K562 (cell line): Measurements from ENCODE around the gene BID. TPM values are rescaled to one million over a fixed set of nuclear protein-coding genes. Genes with fewer than 3 reads are reported as not detected.

Experiments
- ATAC-seq: fragments of 200-7000 bp; cut with Tn5 transposase; 3 replicates; pipeline ENCODE4 v1.9.1; 2020; ENCODE audit warnings: moderate library complexity
- BruUV-seq: library from RNA; stranded (reverse); fragments of 400-500 nt; replicated peaks from 2 replicates; lab custom pipeline; 2021; lab: Mats Ljungman, UMichigan
- CTCF ChIA-PET: fragments of 300-600 bp; formaldehyde crosslinking; extraction: SDS; loops from one replicate; lab custom pipeline; 2021; ENCODE audit warnings: low intra/inter-chr PET ratio; lab: Yijun Ruan, JAX
- POLR2A ChIA-PET: fragments of 300-600, 350-650 bp; sonication (Branson Sonifier 250); formaldehyde crosslinking; extraction: SDS; loops from one replicate; lab custom pipeline; 2021; ENCODE audit warnings: antibody characterized with exemption, inconsistent platforms; lab: Yijun Ruan, JAX
- DNase-seq, 4 experiments: peaks; one replicate each; pipeline versions ENCODE4 v3.0.0 to v3.0.0-alpha.2; 2011 to 2018; ENCODE audit warnings: low spot score in 3 of 4, mixed read lengths in 3 of 4; ENCODE audit errors: extremely low read depth in 1 of 4
- FAIRE-seq: peaks from 2 replicates; lab custom pipeline; 2011; peaks lifted over from hg19 to GRCh38; lab: Jason Lieb, UNC
- H2AFZ ChIP-seq: 2 replicates; pipeline ENCODE4 v1.6.0; 2011; ENCODE audit warnings: low read depth, low read length, control low read depth, inconsistent platforms
- H3K27ac ChIP-seq: fragments of 200-600 bp; 3 replicates; pipeline ENCODE4 v1.8.0; 2011; ENCODE audit warnings: low read depth, mild to moderate bottlenecking, control low read depth, inconsistent platforms, low read length, moderate library complexity, mixed read lengths; ENCODE audit errors: extremely low read depth
- H3K27me3 ChIP-seq, 2 experiments: fragments of 300-600 bp in 1 of 2; 2 replicates in 1 of 2; 3 replicates in 1 of 2; pipeline versions ENCODE4 v1.6.0 to v1.8.0; 2011; ENCODE audit warnings: inconsistent platforms in 2 of 2, low read length in 2 of 2, mild to moderate bottlenecking in 1 of 2, mixed read lengths in 1 of 2, moderate library complexity in 1 of 2; ENCODE audit not compliant: control insufficient read depth in 2 of 2, insufficient read depth in 2 of 2
- H3K36me3 ChIP-seq: fragments of 300-600 bp; 3 replicates; pipeline ENCODE4 v1.8.0; 2011; ENCODE audit warnings: mild to moderate bottlenecking, low read length, inconsistent platforms; ENCODE audit not compliant: control insufficient read depth, insufficient read depth
- H3K4me1 ChIP-seq, 2 experiments: fragments of 200-600 bp in 1 of 2; replicated peaks in 1 of 2; 2 replicates in 1 of 2; 3 replicates in 1 of 2; pipeline versions ENCODE4 v1.5.1 to v1.8.0; 2011; ENCODE audit warnings: inconsistent platforms in 2 of 2, low read length in 2 of 2, mild to moderate bottlenecking in 1 of 2, mixed read lengths in 1 of 2, moderate library complexity in 1 of 2; ENCODE audit not compliant: control insufficient read depth in 2 of 2, insufficient read depth in 2 of 2
- H3K4me2 ChIP-seq: 2 replicates; pipeline ENCODE4 v1.6.1; 2011; ENCODE audit warnings: low read length, control low read depth, inconsistent platforms, mixed read lengths; ENCODE audit not compliant: insufficient read depth
- H3K4me3 ChIP-seq: fragments of 200-600 bp; sonication (generic), shearing (Covaris generic); 2 replicates; pipeline ENCODE4 v1.5.1; 2016; ENCODE audit warnings: control low read depth, inconsistent platforms
- H3K79me2 ChIP-seq: fragments of 200-600 bp; 3 replicates; pipeline ENCODE4 v1.8.0; 2011; ENCODE audit warnings: low read length, inconsistent platforms; ENCODE audit not compliant: control insufficient read depth, insufficient read depth
- H3K9ac ChIP-seq, 2 experiments: 2 replicates each; pipeline versions ENCODE4 v1.6.0 to v1.6.1; 2011; ENCODE audit warnings: low read depth in 2 of 2, low read length in 2 of 2, control low read depth in 1 of 2, inconsistent platforms in 1 of 2, mild to moderate bottlenecking in 1 of 2, mixed read lengths in 1 of 2; ENCODE audit not compliant: insufficient read depth in 1 of 2
- H3K9me1 ChIP-seq: one replicate; pipeline ENCODE4 v1.6.0; 2011; ENCODE audit warnings: inconsistent platforms, mild to moderate bottlenecking, low read length, moderate library complexity; ENCODE audit not compliant: control insufficient read depth, insufficient read depth
- H3K9me3 ChIP-seq: replicated peaks from 2 replicates; pipeline ENCODE4 v1.5.1; 2011; ENCODE audit warnings: low read depth, low read length, inconsistent platforms; ENCODE audit not compliant: control insufficient read depth, insufficient read depth
- H4K20me1 ChIP-seq: replicated peaks from 2 replicates; pipeline ENCODE4 v1.6.1; 2011; ENCODE audit warnings: low read length, inconsistent platforms, mixed read lengths; ENCODE audit not compliant: control insufficient read depth, insufficient read depth
- CEBPG ChIP-seq, 3 experiments: fragments of 200-800 bp in 1 of 3; sonication (Bioruptor generic) in 1 of 3; sonication (generic) in 1 of 3; formaldehyde crosslinking in 1 of 3; IDR thresholded peaks in 2 of 3; conservative IDR thresholded peaks in 1 of 3; 2 replicates each; pipeline versions ENCODE4 v1.6.1 to v1.8.0; 2016 to 2022; ENCODE audit warnings: missing compliant biosample characterization in 2 of 3, missing genetic modification characterization in 2 of 3, mild to moderate bottlenecking in 1 of 3, missing genetic modification reagents in 1 of 3
- FOXP1 ChIP-seq: sonication (generic); formaldehyde crosslinking; IDR thresholded peaks from 2 replicates; pipeline ENCODE4 v1.8.0; 2022; ENCODE audit warnings: mild to moderate bottlenecking, missing genetic modification reagents
- JUND ChIP-seq, 2 experiments: IDR thresholded peaks; 2 replicates in 1 of 2; 3 replicates in 1 of 2; pipeline ENCODE4 v1.6.1; 2011; ENCODE audit warnings: borderline replicate concordance in 2 of 2, low read depth in 2 of 2, low read length in 2 of 2, improper control_type of control experiment in 1 of 2, missing biosample characterization in 1 of 2, missing genetic modification characterization in 1 of 2, missing genetic modification reagents in 1 of 2
- NR2F6 ChIP-seq: fragments of 450-650 bp; formaldehyde crosslinking; IDR thresholded peaks from 2 replicates; pipeline ENCODE4 v1.4.0; 2020; ENCODE audit warnings: mild to moderate bottlenecking
- PHF8 ChIP-seq: fragments of 200-600 bp; sonication (generic); IDR thresholded peaks from 2 replicates; pipeline ENCODE4 v1.6.1; 2012; ENCODE audit warnings: mixed run types, mild to moderate bottlenecking, inconsistent platforms, low read length, moderate library complexity, borderline replicate concordance
- RB1 ChIP-seq: fragments of 450-650 bp; IDR thresholded peaks from 2 replicates; pipeline ENCODE4 v1.6.1; 2017; ENCODE audit warnings: low read depth, mild to moderate bottlenecking
- SIN3B ChIP-seq: fragments of 450-650 bp; IDR thresholded peaks from 2 replicates; pipeline ENCODE4 v1.6.1; 2017; ENCODE audit warnings: low read depth, mild to moderate bottlenecking, moderate library complexity
- WGBS: fragments of 100-300 bp; shearing (Covaris generic); methylation state at CpG from one replicate; pipeline ENCODE4 v1.1.6; 2016; ENCODE audit warnings: low coverage, mixed read lengths; ENCODE audit not compliant: insufficient coverage; ENCODE audit errors: missing lambda C conversion rate; 5-methylcytosine and 5-hydroxymethylcytosine counted together
- in situ Hi-C: fragments of 300-500 bp; cut with MboI; formaldehyde crosslinking; loops from 4 replicates; pipeline ENCODE4 v1.15.0; 2018; ENCODE audit warnings: inconsistent platforms, mixed read lengths
- intact Hi-C: fragments of 100-400 bp; cut with micrococcal nuclease; formaldehyde crosslinking; loops from 2 replicates; pipeline ENCODE4 v1.14.2; 2022
- polyA plus RNA-seq, 8 experiments: library from polyadenylated mRNA; depleted of rRNA in 4 of 8; stranded (reverse) in 5 of 8; unstranded in 3 of 8; fragments of >200 nt; fragmentation: Nextera tagmentation in 2 of 8; fragmentation: Illumina TruSeq in 1 of 8; extraction: Ambion mirVana in 2 of 8; extraction: Trizol in 1 of 8; gene quantifications; 2 replicates each; pipeline versions ENCODE4 v1.2.1 to v1.2.3, GENCODE V29; 2011 to 2014; ENCODE audit warnings: inconsistent platforms in 1 of 8, missing spikeins in 1 of 8
- total RNA-seq, 7 experiments: library from RNA; depleted of rRNA in 6 of 7; stranded (reverse); fragments of >200 nt in 6 of 7; fragmentation: Illumina TruSeq in 2 of 7; extraction: Trizol in 2 of 7; gene quantifications; 2 replicates each; pipeline versions ENCODE4 v1.2.1 to v1.2.3, GENCODE V29; 2011 to 2021; ENCODE audit warnings: low replicate concordance in 1 of 7
- TF ChIP-seq, protein P1 (sequence below): fragments of 250-450 bp; sonication (Bioruptor Pico); IDR thresholded peaks from 2 replicates; pipeline ENCODE4 v1.5.0; 2021; ENCODE audit warnings: mild to moderate bottlenecking, moderate library complexity
- TF ChIP-seq, protein P2 (sequence below), 2 experiments: fragments of 450-650 bp in 1 of 2; sonication (generic) in 1 of 2; formaldehyde crosslinking; conservative IDR thresholded peaks; 2 replicates each; pipeline versions ENCODE4 v1.4.0 to v1.8.1; 2020 to 2022; ENCODE audit warnings: mild to moderate bottlenecking in 1 of 2, missing genetic modification reagents in 1 of 2

BID gene
- total and polyA plus RNA-seq, 9 of the 15 experiments (the other 6 are each of a cell fraction or from before 2014, with no cell fraction given) = 5.2 to 209 (median 63.7) TPM

DNA sequence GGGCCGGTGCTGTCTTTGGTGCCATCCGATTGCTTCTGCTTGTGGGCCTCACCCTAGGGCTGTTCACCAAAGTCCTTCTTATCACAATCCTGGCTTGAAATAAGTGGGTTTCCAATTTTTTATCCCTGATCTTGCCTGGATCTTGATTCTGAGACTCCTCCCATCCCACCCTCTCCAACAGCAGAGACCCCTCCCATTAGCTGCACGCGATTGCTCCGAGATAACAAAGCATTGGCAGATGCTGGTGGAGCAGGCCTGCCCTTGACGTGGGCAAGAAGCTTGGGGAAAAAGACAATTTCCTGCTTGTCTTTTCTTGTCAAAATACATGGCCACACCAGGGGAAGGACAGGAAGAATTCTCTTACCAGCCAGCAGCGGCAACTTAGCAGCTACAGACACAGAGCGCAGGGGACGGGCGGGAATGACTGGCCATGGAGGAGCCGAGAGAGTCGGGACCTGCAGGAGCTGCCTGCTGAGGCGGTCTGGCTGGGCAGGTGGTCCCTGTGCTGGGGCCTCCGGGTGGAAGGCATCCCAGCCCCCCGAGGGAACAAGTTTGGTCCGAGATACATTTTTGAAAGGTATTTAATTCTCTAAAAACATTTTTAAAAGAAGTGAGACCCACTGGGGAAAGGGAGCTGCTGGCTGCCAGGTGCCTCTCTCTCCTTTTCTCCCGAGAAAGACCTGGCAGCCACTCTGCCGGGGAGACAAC is 9.7 kb upstream of the BID start (continued):
- TF ChIP-seq JUND (IDR thresholded peaks at IDR 0.05; ENCODE audit: borderline replicate concordance, low read depth, low read length) = no peak
- no peak for TF ChIP-seq JUND (tag; IDR thresholded peaks at IDR 0.05; ENCODE audit: borderline replicate concordance, low read depth, low read length)
- no peak for TF ChIP-seq RB1
- TF ChIP-seq NR2F6 = no peak
- TF ChIP-seq, protein P1, sequence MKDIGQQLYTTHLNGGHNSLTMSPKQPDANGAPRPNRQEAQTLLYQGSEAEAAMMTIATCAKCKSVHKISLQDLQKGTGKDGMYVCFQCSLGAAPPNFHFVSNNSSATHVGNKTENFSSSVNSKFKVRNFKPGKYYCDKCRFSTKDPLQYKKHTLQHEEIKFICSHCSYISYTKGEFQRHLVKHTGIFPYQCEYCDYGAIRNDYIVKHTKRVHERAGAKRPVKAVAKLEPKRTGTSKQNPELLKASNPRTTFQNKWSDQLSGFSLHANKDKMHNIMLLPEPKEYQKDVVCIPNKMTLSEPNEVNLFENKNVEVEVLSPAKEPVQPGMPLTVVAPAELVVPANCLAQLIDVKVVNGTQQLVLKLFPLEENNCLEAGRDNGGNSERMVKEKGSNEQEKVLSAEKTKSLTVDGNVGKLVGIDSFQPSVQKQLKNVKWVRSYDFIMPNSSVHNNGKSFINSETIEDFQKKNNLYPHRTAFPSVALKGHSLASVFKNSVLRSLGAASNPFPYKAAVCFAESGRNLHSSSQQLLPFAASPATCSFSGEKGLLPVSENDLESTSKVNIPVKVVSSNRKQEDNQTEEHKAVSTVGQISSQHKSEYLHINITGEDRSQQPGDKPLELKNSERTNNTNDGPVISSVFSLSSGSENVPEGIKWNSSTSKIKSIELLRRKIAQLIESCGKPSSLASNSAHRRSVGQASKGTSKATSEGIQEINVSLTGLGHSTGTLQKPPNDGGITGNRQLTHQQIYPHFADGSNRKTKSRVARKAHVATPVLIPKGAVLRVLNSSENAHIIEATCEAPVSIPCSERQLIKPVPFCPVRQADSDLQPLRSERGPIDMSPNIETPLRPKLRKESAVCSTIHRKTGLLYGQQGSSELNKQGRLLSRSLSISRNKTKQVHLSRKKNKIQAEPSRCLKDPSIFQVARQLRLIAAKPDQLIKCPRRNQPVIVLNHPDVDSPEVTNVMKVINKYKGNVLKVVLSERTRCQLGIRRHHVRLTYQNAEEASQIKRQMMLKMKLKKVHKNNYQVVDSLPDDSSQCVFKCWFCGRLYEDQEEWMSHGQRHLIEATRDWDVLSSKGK (CRISPR knock-in tag) = no peak

DNA sequence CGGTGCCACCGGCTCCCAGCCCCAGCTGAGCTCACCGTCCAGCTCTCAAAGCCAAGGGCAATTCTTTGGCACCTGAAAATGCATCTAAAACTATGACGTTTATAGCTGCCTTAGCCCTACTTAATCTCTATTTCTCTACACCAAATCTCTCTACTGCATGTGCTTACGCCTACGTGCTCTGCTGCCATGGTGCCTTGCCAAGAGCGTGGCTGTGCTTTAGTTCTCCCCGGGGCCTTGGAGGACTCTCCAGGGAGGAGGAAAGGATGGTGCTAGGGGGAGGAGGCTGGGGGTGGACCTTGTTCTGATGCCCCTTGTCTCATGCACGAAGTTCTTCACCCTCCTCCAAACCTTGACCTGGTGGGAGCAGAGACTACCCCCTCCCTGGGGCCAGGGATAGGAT is 9.0 kb upstream of the BID start:
- DNase-seq (no peak), ATAC-seq (no peak), FAIRE-seq (no peak)
- Histone ChIP-seq H2AFZ (no peak overlapping the region), H3K27me3 (no peaks in the 10 kb centered on the region; a peak in 1 of 5 replicates), H3K9ac (no peak overlapping the region; a peak in 1 of 4 replicates), H3K79me2 (no peaks in the 10 kb centered on the region), H3K4me1 (peaks cover 33 to 77% of the 10 kb centered on the region in 2 experiments; a peak in 4 of 5 replicates), H3K9me3 (no peaks in the 10 kb centered on the region), H4K20me1 (peaks cover 3% of the 10 kb centered on the region; the same call in 1 of the 2 replicates), H3K4me2 (no peak overlapping the region), H3K27ac (no peak overlapping the region), H3K4me3 (no peak overlapping the region), H3K36me3 (no peaks in the 10 kb centered on the region), H3K9me1 (peaks cover 3% of the 10 kb centered on the region)
- WGBS = 23% methylated on average over 9 of the region's 9 CpGs
- in situ Hi-C loops = no loop called here
- POLR2A ChIA-PET = interaction anchor here (0.7 to 6.0 kb wide), 2 partner anchors 11 to 191 kb away, joined by 3 to 54 read pairs; partner anchors contain the start of gene BID
- TF ChIP-seq PHF8 = no peak
- TF ChIP-seq JUND (IDR thresholded peaks at IDR 0.05; ENCODE audit: borderline replicate concordance, low read depth, low read length) = no peak
- no peak for TF ChIP-seq JUND (tag; IDR thresholded peaks at IDR 0.05; ENCODE audit: borderline replicate concordance, low read depth, low read length)
- TF ChIP-seq, protein P2, sequence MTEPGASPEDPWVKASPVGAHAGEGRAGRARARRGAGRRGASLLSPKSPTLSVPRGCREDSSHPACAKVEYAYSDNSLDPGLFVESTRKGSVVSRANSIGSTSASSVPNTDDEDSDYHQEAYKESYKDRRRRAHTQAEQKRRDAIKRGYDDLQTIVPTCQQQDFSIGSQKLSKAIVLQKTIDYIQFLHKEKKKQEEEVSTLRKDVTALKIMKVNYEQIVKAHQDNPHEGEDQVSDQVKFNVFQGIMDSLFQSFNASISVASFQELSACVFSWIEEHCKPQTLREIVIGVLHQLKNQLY (CRISPR knock-in tag; conservative IDR thresholded peaks at IDR 0.05) = no peak
- TF ChIP-seq CEBPG (CRISPR knock-in tag; IDR thresholded peaks at IDR 0.05) = no peak
- no peak for TF ChIP-seq CEBPG (tag; conservative IDR thresholded peaks at IDR 0.05 in 1 of 2, IDR thresholded peaks at IDR 0.05 in 1 of 2)
- TF ChIP-seq SIN3B = no peak
- no peak for TF ChIP-seq FOXP1 (CRISPR knock-in tag)
- no TSS peak for BruUV-seq
- intact Hi-C loops = no loop called here
- CTCF ChIA-PET = no interaction called here
